DND-41 (cell line): Measurements from ENCODE around the gene GLCCI1.
"Not testable (repeated sequence)": the region's sequence is repeated elsewhere in the genome, so short reads cannot be mapped to it uniquely, and the experiment has no call there.

Experiments used
- ATAC-seq: fragments of 200-7000 bp; cut with Tn5 transposase; 3 replicates; pipeline ENCODE4 v1.9.1; 2021; ENCODE audit warnings: low read depth; ENCODE audit not compliant: insufficient read depth
- DNase-seq: peaks from one replicate; pipeline ENCODE4 v3.0.0-alpha.2; 2020
- H2AFZ ChIP-seq: 2 replicates; pipeline ENCODE4 v1.6.0; 2012; ENCODE audit warnings: low read depth, low read length
- H3K27ac ChIP-seq: 2 replicates; pipeline ENCODE4 v1.5.1; 2012; ENCODE audit warnings: low read length, inconsistent platforms
- H3K27me3 ChIP-seq: fragments of 200-600 bp; sonication (generic); 2 replicates; pipeline ENCODE4 v1.6.0; 2012; ENCODE audit warnings: low read length, mild to moderate bottlenecking, inconsistent platforms; ENCODE audit not compliant: insufficient read depth, poor library complexity
- H3K36me3 ChIP-seq: 2 replicates; pipeline ENCODE4 v1.5.1; 2012; ENCODE audit warnings: low read length, inconsistent platforms; ENCODE audit not compliant: insufficient read depth
- H3K4me1 ChIP-seq: 2 replicates; pipeline ENCODE4 v1.5.1; 2012; ENCODE audit warnings: mild to moderate bottlenecking, low read length; ENCODE audit not compliant: insufficient read depth
- H3K4me2 ChIP-seq: 2 replicates; pipeline ENCODE4 v1.6.0; 2012; ENCODE audit warnings: mild to moderate bottlenecking, moderate library complexity, low read length, inconsistent platforms; ENCODE audit not compliant: insufficient read depth
- H3K4me3 ChIP-seq, 2 experiments: fragments of 200-600 bp in 1 of 2; shearing (Covaris generic) in 1 of 2; 2 replicates each; pipeline ENCODE4 v1.5.1; 2012 to 2016; ENCODE audit warnings: inconsistent platforms in 2 of 2, low read length in 2 of 2, mild to moderate bottlenecking in 2 of 2, low read depth in 1 of 2, moderate library complexity in 1 of 2
- H3K79me2 ChIP-seq: 2 replicates; pipeline ENCODE4 v1.6.0; 2012; ENCODE audit warnings: low read length, inconsistent platforms; ENCODE audit not compliant: insufficient read depth
- H3K9ac ChIP-seq: 2 replicates; pipeline ENCODE4 v1.6.0; 2012; ENCODE audit warnings: low read depth, mild to moderate bottlenecking, inconsistent platforms, low read length, moderate library complexity
- H3K9me3 ChIP-seq: 2 replicates; pipeline ENCODE4 v1.5.1; 2012; ENCODE audit warnings: low read length, moderate library complexity, mild to moderate bottlenecking, inconsistent platforms; ENCODE audit not compliant: insufficient read depth, severe bottlenecking
- H4K20me1 ChIP-seq: 2 replicates; pipeline ENCODE4 v1.6.0; 2012; ENCODE audit warnings: low read length; ENCODE audit not compliant: insufficient read depth
- CTCF ChIP-seq: IDR thresholded peaks from 2 replicates; pipeline ENCODE4 v1.5.1; 2012; ENCODE audit warnings: borderline replicate concordance, low read length, moderate library complexity, mild to moderate bottlenecking; ENCODE audit not compliant: poor library complexity, severe bottlenecking; ENCODE audit errors: extremely low read depth
- EZH2 ChIP-seq: IDR thresholded peaks from 3 replicates; pipeline ENCODE4 v1.6.1; 2012; ENCODE audit warnings: borderline replicate concordance, low read depth, mild to moderate bottlenecking, moderate library complexity, low read length, inconsistent platforms; ENCODE audit not compliant: severe bottlenecking

The GLCCI1 gene

DNA sequence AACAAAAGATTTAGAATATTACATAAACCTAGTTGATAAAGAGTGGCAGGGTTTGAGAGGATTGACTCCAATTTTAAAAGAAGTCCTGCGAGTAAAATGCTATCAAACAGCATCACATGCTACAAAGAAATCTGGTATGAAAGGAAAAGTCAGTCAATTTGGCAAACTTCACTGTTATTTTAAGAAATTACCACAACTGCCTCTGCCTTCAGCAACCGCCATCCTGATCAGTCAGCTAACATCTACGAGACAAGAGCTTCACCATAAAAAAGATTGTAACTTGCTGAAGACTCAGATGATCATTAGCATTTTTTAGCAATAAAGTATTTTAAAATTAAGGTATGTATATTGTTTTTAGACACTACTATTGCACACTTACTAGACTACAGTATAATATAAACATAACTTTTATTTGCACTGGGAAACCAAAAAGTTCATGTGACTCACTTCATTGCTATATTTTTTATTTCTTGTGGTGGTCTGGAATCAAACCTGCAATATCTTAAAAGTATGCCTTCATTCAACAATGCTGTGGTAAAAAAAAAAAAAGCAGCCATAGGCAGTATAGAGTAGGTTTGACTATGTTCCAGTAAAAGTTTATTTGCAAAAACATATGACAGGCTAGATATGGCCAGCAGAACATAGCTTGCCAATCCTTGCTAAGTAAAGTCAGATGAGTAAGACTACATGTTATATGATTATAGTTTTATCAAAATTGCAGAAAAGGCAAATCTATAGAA is 74.4 kb downstream of the GLCCI1 start:
- H3K79me2 ChIP-seq, result no peaks in the 10 kb centered on the region
- H3K9ac ChIP-seq, result no peak overlapping the region
- no peaks in the 10 kb centered on the region for H3K4me1 ChIP-seq
- no peaks in the 10 kb centered on the region for H3K9me3 ChIP-seq
- H3K4me2 ChIP-seq, result no peak overlapping the region
- H3K27ac ChIP-seq, result no peak overlapping the region
- ATAC-seq (no peak), DNase-seq (no peak)
- no peak overlapping the region for H3K4me3 ChIP-seq
- H4K20me1 ChIP-seq, result no peaks in the 10 kb centered on the region
- H3K27me3 ChIP-seq, result no peaks in the 10 kb centered on the region
- H3K36me3 ChIP-seq, result peaks cover 27% of the 10 kb centered on the region
- no peak for TF ChIP-seq CTCF
- no peak for TF ChIP-seq EZH2
- no peak overlapping the region for H2AFZ ChIP-seq

- Histone ChIP-seq H3K4me2 (no peak overlapping the region), H3K4me1 (no peaks in the 10 kb centered on the region), H3K9me3 (no peaks in the 10 kb centered on the region), H3K9ac (no peak overlapping the region), H3K27me3 (no peaks in the 10 kb centered on the region), H3K27ac (no peak overlapping the region), H3K4me3 (no peak overlapping the region), H3K36me3 (peaks cover 29% of the 10 kb centered on the region), H2AFZ (no peak overlapping the region), H4K20me1 (no peaks in the 10 kb centered on the region), H3K79me2 (no peaks in the 10 kb centered on the region)
- TF ChIP-seq EZH2 (no peak), CTCF (no peak)
- DNase-seq (no peak), ATAC-seq (no peak)
Measured at GRCh38 chr7:8044761-8045430, 76.3 kb downstream of the GLCCI1 start.

DNA sequence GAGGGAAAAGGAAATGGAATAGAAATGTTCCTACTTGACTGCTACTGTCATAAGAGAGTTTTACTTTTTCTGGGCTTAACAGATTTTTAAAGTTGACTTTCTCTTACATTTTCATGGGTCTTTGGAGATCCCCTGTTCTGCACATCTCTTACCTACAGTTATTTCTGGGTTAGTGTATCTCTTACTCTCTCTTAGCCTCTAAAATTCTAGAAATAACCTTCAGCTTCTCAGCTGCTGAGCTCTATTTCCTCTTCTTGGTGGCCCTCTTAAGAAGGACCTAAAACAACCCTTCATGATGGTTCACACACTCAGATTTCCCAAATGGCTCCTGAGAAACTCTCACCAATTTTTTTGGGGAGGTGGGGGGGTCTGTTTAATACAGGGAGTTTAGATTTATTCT is 79.5 kb downstream of the GLCCI1 start:
- DNase-seq, H3K4me3 ChIP-seq, H3K27ac ChIP-seq, H2AFZ ChIP-seq, H4K20me1 ChIP-seq, H3K4me2 ChIP-seq, H3K79me2 ChIP-seq, H3K27me3 ChIP-seq, H3K4me1 ChIP-seq, ATAC-seq, H3K9me3 ChIP-seq, H3K9ac ChIP-seq: not testable (repeated sequence)
- peaks cover 17% of the 10 kb centered on the region for H3K36me3 ChIP-seq

DNA sequence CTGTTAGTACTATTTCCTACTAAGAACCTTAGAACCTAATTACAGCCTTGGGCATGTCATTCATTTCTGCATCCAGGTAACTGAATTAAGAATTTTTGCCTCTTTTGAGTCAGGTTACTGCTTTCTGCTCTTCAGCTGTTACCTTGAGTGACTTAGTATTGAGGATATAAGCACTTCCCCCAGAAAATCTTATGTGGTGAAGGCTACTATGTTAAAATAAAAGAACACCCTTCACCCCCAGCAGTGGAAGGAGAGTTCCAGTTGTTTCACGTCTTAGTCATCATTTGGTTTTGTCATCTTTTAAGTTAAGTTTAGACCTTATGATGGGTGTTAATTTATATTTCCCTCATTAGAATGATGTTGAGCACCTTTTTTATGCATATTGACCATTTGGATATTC is 82.8 kb downstream of the GLCCI1 start:
- H3K4me1 ChIP-seq, result no peaks in the 10 kb centered on the region
- H3K9ac ChIP-seq, result no peak overlapping the region
- ATAC-seq, result no peak

More for the DNA sequence above, 82.8 kb downstream of the GLCCI1 start:
- Histone ChIP-seq H3K4me3 (no peak overlapping the region), H3K27ac (no peak overlapping the region), H2AFZ (no peak overlapping the region), H3K27me3 (no peaks in the 10 kb centered on the region), H4K20me1 (no peaks in the 10 kb centered on the region), H3K4me2 (no peak overlapping the region), H3K79me2 (no peaks in the 10 kb centered on the region), H3K36me3 (peaks cover 20% of the 10 kb centered on the region), H3K9me3 (no peaks in the 10 kb centered on the region)
- no peak for DNase-seq
- no peak for TF ChIP-seq EZH2
